Measurements from ENCODE around the gene KLF5.
A peak's percentile ranks its signal among the peaks of the same experiment; 100 is the strongest.

KLF5 gene

GRCh38 chr13:73059460-73060250, 850 bp downstream of the KLF5 start:
- TF ChIP-seq CTCF (IDR thresholded peaks at IDR 0.05; ENCODE audit: insufficient read depth, missing control alignments), result peak; percentile 15
- FAIRE-seq (no peak), DNase-seq (ENCODE audit: insufficient read length, low spot score) (no peak)

GRCh38 chr13:73060251-73061160, 1.7 kb downstream of the KLF5 start:
- FAIRE-seq, result no peak
- TF ChIP-seq CTCF (IDR thresholded peaks at IDR 0.05; ENCODE audit: insufficient read depth, missing control alignments), result no peak
- DNase-seq (ENCODE audit: insufficient read length, low spot score), result no peak

- no peak for DNase-seq (ENCODE audit: insufficient read length, low spot score)
- FAIRE-seq, result no peak
- TF ChIP-seq CTCF (IDR thresholded peaks at IDR 0.05; ENCODE audit: insufficient read depth, missing control alignments), result no peak
Observed at GRCh38 chr13:73061473-73061872, 2.7 kb downstream of the KLF5 start.

GRCh38 chr13:73061876-73062275, 3.1 kb downstream of the KLF5 start:
- TF ChIP-seq CTCF (IDR thresholded peaks at IDR 0.05; ENCODE audit: insufficient read depth, missing control alignments), result no peak
- no peak for FAIRE-seq
- DNase-seq (ENCODE audit: insufficient read length, low spot score), result no peak

GRCh38 chr13:73062468-73062867, 3.7 kb downstream of the KLF5 start:
- no peak for TF ChIP-seq CTCF (IDR thresholded peaks at IDR 0.05; ENCODE audit: insufficient read depth, missing control alignments)
- FAIRE-seq, result no peak
- DNase-seq (ENCODE audit: insufficient read length, low spot score), result no peak

- DNase-seq (ENCODE audit: insufficient read length, low spot score), result no peak
- no peak for TF ChIP-seq CTCF (IDR thresholded peaks at IDR 0.05; ENCODE audit: insufficient read depth, missing control alignments)
- no peak for FAIRE-seq
Observed at GRCh38 chr13:73063166-73063565, 4.4 kb downstream of the KLF5 start.
